ENCODE results near the gene GIGYF1.

DNA sequence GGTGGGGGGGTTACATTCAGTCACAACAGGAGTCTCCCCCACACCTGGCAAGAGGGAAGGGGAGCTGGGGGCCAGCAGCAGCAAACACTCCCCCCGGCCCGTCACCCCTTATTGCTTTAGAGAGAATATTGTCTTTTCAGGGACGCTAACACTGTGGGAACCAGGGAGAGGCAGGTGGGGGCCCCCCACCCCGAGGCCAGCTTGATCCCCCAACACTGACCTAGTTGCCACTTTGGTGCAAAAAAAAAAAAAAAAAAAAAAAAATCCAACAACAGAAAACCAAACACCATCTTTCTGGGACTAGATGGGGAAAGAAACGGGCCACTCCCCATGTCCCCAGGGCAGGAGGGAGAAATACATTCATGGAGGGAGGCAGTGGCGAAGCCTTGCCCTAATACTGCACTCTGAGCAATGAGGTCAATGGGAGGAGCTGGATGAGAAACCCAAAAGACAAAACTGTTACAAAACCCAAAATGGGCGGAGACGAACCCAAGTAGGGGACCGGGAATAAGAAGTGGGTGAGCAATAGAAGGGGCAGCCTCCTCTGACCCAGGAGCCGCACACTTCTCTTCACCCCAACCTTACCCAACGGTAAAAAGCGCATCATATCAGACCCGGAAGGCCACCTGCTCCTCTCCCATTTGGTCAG lies 14.0 kb downstream of the GIGYF1 start:
- TF ChIP-seq KDM5B (CRISPR knock-in tag; IDR thresholded peaks at IDR 0.05; ENCODE audit: borderline replicate concordance): no peak
- TF ChIP-seq, protein P1, sequence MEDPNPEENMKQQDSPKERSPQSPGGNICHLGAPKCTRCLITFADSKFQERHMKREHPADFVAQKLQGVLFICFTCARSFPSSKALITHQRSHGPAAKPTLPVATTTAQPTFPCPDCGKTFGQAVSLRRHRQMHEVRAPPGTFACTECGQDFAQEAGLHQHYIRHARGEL (CRISPR knock-in tag; IDR thresholded peaks at IDR 0.05): no peak
- TF ChIP-seq POLR2A (IDR thresholded peaks at IDR 0.05; ENCODE audit: insufficient read depth in 1 of 2, low read depth in 2 of 2, low read length in 2 of 2): no peak
- TF ChIP-seq ZNF781 (CRISPR knock-in tag; IDR thresholded peaks at IDR 0.05; ENCODE audit: borderline replicate concordance, not compliant biosample characterization): no peak
- TF ChIP-seq MEIS2 (CRISPR knock-in tag; IDR thresholded peaks at IDR 0.05): no peak
- TF ChIP-seq, protein P2, sequence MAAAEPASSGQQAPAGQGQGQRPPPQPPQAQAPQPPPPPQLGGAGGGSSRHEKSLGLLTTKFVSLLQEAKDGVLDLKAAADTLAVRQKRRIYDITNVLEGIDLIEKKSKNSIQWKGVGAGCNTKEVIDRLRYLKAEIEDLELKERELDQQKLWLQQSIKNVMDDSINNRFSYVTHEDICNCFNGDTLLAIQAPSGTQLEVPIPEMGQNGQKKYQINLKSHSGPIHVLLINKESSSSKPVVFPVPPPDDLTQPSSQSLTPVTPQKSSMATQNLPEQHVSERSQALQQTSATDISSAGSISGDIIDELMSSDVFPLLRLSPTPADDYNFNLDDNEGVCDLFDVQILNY (CRISPR knock-in tag; conservative IDR thresholded peaks at IDR 0.05): no peak
- no peak for TF ChIP-seq ZNF850 (CRISPR knock-in tag; conservative IDR thresholded peaks at IDR 0.05)
- no peak for TF ChIP-seq KLF16 (CRISPR knock-in tag; IDR thresholded peaks at IDR 0.05)
- TF ChIP-seq, protein P3, sequence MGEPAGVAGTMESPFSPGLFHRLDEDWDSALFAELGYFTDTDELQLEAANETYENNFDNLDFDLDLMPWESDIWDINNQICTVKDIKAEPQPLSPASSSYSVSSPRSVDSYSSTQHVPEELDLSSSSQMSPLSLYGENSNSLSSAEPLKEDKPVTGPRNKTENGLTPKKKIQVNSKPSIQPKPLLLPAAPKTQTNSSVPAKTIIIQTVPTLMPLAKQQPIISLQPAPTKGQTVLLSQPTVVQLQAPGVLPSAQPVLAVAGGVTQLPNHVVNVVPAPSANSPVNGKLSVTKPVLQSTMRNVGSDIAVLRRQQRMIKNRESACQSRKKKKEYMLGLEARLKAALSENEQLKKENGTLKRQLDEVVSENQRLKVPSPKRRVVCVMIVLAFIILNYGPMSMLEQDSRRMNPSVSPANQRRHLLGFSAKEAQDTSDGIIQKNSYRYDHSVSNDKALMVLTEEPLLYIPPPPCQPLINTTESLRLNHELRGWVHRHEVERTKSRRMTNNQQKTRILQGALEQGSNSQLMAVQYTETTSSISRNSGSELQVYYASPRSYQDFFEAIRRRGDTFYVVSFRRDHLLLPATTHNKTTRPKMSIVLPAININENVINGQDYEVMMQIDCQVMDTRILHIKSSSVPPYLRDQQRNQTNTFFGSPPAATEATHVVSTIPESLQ (CRISPR knock-in tag; conservative IDR thresholded peaks at IDR 0.05): no peak
- TF ChIP-seq ZNF326 (CRISPR knock-in tag; IDR thresholded peaks at IDR 0.05; ENCODE audit: borderline replicate concordance): no peak
- TF ChIP-seq ZNF282 (IDR thresholded peaks at IDR 0.05; ENCODE audit: partially characterized antibody): no peak

Measured in HepG2 (cell line).